Dedifferentiated amniotic fluid mesenchymal stem cell (primary cell): ENCODE results near the gene MRPL45.
A peak's percentile ranks its signal among the peaks of the same experiment; 100 is the strongest.
"Not testable (repeated sequence)": the region's sequence is repeated elsewhere in the genome, so short reads cannot be mapped to it uniquely, and the experiment has no call there.

ENCODE experiments used
- DNase-seq: peaks from one replicate; pipeline ENCODE4 v3.0.0-alpha.2; 2016; ENCODE audit errors: extremely low spot score

The MRPL45 gene

GRCh38 chr17:38296834-38297517 lies at the start of gene MRPL45:
Gene MRPL45 (plus strand): TSS chr17:38297168. CDS start chr17:38297184, 16 bp downstream.
- peak; percentile 94 for DNase-seq

DNA sequence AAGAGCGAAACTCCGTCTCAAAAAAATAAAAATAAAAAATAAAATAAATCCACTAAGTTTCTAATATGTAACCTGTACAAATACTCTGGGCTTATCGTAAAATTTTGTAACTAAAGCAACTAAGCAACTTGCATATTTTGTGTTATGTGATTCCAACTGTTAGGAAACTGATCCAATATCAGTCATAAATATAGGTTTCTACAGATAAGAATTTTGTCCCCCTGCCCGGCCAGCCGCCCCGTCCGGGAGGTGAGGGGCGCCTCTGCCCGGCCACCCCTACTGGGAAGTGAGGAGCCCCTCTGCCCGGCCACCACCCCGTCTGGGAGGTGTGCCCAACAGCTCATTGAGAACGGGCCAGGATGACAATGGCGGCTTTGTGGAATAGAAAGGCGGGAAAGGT lies 43.8 kb upstream of the MRPL45 start:
- DNase-seq = not testable (repeated sequence)

DNA sequence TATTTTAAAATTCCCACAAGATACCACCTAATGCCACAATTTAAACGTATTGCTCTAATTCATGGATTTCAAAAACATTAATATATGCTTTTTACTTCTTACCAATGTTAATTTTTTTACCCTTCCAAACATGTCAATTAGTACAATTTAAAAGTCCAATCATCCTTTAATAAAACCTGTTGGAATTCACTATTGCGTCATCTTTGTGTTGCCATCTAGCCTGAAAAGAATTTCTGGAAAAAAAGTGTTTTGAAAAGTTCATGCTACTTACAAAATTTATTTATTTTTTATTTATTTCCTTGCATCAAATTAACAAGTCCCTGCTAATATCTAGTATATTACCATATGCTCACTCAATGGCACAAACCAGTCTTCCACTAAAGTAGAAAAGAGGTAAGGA lies 42.6 kb upstream of the MRPL45 start:
- DNase-seq = not testable (repeated sequence)

DNA sequence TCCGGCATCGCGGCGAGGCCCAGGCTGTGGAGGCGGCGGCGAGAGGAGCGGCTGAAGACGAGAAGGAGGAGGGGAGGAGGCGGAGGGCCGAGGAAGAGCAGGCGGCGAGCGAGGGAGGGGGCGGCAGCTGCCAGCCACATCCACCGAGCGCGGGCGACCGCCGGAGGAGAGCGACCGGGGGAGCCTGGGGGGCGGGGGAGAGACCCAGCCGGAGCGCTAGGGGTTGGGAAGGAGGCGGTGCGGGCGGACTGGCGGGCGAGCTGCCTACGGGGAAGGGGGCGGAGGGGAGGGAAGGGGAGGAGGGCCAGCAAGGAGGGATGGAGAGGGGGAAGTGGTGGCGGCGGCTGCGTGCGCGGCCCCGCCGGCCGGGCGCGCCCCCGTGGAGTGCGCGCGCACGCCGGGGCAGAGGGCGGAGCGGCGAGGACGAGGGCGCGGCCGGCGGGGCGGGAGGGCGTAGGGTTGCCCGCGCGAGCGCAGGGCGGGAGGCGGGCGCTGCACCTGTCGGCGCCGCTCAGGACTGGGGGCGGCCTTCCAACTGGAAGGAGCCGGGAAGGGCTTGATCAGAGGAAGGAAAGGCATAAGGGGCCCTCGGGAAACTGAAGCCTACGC lies 39.9 kb upstream of the MRPL45 start:
- peak; percentile 48 for DNase-seq

DNA sequence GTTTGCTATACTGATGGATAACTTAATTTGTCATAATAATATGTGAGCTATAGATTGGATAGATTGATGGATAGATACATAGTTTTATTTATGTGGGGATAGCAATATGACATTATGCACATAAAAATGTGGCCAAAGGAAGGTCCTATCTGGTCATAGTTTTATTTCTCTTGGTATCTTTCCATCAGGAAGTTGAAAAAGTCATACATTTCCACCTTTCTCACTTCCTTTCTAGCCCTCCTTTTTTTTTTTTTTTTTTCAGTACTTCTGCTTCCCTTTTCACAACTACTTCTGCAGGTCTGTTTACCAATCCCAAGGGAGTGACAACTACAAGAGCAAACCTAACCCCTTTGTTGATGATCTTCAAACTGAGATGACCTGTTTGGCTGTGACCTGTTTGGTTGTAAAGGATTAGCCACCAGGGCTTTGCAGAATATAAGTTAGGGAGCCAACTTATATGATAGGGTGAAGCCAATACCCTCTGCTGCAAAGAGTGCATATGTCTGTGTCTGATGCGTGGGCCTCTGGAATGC lies 30.9 kb upstream of the MRPL45 start:
- DNase-seq = not testable (repeated sequence)

DNA sequence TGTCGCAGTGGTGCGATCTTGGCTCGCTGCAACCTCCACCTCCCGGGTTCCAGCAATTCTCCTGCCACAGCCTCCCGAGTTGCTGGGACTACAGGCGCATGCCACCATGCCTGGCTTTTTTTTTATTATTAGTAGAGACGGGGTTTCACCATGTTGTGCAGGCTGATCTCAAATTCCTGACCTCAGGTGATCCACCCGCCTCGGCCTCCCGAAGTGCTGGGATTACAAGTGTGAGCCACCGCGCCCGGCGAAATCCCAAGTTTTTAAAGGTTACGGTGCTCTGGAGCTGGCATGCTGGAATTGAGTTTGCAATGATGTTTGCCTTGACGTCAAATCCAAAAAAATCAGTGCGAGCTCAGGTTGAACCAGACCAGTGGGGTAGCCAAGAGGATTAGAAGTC lies 30.4 kb upstream of the MRPL45 start:
- not testable (repeated sequence) for DNase-seq

DNA sequence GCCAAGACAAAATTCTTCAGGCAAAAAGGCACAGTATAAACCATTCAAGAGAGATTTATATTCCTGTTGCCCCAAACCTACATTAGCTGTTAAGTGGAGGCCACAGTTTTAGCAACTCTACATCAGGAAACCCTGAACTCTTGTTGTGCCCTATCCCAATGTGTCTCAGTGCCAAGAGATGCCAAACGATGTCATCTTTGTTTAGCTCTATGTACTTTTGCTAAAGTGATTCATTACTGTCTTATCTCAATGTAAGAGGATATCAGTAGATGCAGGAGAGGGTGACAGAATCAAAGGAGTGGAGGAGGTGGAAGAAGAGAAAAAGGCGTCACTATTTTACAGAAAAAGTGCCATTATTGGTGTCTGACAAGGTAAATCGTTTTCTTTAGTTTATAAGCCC lies 28.8 kb upstream of the MRPL45 start:
- not testable (repeated sequence) for DNase-seq

DNA sequence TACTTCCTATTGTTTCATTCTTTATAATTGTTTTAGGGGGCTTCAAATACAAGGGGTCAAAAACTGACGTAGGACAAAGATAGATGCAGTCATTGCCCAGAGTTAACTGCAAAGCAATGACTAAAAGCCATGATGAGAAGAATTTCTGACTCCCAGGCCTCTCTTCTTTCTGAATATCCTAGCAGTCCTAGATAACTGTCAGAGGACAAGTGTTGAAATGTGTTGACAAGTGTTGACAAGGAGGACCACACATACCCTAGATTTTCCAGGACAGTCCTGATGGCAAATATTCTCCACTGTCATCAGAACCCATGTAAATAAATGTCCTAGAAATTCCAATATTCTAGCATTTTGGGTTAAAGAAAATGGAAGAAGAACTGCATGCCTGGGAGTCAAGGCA lies 27.9 kb upstream of the MRPL45 start:
- not testable (repeated sequence) for DNase-seq

GRCh38 chr17:38269552-38269951 lies 27.4 kb upstream of the MRPL45 start:
- not testable (repeated sequence) for DNase-seq

DNA sequence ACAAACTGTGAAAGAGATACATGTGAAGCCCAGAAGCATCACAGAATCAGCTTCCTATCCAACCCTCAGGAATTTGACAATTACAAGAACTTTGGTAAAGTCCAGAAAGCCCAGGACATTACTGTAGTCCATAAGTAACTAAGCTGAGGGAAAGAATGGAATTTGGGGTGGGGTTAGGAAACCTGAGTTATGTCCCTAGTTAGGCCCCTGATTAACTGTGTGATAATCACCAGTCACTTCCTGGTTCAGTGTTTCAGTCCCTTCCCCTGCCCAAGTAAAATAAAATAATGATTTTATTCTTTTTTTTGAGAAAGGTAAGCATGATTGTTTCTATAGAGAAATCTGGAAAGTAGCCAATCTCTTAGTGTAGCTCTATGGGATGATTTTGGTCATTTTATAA lies 11.0 kb upstream of the MRPL45 start:
- not testable (repeated sequence) for DNase-seq

- peak; percentile 52 for DNase-seq
Measured at GRCh38 chr17:38286501-38287091, 10.4 kb upstream of the MRPL45 start.

- peak; percentile 15 for DNase-seq
Measured at GRCh38 chr17:38288217-38288827, 8.6 kb upstream of the MRPL45 start.

DNA sequence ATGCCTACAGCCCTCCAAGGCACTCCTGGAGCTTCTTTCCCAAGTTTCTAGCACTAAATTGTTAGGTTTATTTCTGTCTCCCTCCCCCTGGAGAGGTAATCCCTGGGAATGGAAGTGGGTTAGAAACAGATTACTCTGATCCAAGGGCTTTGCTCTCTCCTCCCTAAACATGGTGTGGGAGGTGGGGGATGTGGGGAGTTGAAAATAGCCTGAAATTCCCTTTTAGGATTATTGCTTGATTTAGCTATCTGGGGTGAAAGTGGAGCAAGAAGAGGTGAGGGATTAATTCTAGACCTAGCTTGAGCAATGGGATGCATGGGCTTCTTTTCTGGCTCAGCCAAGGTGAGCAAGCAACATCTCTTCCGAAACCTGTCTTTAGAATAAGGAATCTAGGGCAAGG lies 7.2 kb upstream of the MRPL45 start:
- DNase-seq = not testable (repeated sequence)

DNA sequence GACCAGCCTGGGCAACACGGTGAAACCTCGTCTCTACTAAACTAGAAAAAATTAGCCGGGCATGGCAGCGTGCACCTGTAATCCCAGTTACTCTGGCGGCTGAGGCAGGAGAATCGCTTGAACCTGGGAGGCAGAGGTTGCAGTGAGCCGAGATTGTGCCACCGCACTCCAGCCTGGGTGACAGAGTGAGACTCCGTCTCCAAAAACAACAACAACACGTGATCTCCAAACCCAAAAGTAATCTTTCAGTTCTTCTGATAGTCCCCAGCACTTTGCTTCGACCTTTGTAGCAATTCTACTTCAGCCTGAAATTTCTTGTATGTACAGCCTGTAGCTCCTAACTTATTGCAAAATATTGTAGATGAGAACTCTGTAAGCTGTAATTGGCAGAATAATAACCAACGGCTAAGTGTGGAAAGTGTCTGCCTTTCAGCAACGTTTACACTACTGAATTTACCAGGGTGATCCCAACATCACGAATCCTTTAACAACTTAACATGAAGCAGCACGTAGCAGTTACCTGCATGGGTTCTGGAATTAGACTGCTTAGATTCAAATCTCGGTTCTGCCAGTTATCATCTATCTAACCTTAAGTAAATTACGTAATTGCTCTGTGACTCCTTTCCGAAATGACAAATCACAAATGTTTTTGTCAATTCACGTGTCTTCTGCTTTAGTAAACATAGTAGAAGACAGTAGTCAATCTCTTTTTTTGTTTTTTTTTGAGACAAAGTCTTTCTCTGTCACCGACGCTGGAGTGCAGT lies 1.2 kb upstream of the MRPL45 start:
- DNase-seq = not testable (repeated sequence)

DNA sequence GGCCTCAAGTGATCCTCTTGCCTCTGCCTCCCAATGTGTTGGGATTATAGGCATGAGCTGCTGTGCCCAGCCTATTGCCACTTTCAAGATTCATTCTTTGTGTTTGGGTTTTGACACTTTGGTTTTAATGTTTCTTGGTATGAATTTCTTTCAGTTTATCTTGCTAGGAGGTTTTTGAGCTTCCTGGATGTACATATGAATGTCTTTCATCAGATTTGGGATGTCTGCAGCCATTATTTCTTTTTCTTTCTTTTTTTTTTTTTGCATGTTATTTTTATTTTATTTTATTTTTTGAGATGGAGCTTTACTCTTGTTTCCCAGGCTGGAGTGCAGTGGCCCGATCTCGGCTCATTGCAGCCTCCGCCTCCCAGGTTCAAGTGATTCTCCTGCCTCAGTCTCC lies 18.5 kb downstream of the MRPL45 start:
- no peak for DNase-seq

- DNase-seq = no peak
Measured at GRCh38 chr17:38317081-38317480, 20.1 kb downstream of the MRPL45 start.

DNA sequence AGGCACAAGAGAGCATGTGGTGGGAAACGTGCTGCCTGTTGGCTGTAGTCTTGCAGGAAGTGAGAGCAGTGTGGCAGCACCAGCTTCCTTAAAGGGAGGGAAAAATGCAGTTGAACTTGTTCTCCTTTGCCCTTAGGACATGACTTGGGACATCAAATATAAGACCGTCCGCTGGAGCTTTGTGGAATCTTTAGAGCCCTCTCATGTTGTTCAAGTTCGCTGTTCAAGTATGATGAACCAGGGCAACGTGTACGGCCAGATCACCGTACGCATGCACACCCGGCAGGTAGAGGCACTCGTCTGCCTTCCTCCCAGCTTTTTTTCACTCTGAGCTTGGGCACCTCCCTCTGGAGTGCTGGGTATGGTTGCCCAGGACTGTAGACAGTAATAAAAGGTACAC lies 23.5 kb downstream of the MRPL45 start:
- DNase-seq = no peak

- no peak for DNase-seq
Measured at GRCh38 chr17:38322156-38322779, 25.3 kb downstream of the MRPL45 start.

DNA sequence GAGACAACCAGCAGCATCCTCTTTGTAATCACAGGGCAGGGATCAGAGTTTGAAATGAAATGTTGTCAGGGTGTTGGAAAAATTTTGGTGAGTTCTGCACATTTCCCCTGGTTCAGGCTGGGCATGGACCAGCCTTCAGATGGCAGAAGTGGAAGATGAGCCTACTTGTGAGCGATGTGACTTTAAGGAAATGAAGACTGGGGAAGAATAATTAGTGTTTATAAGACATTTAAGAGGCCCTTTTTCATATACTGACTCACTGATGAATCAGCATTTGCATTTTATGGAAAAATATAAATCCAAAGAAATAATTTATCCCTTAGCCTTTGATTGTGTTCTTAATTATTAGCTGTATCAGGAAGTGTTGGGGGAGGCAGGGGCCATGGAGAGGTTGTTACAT lies 25.9 kb downstream of the MRPL45 start:
- DNase-seq = no peak

GRCh38 chr17:38324141-38324697 lies 27.3 kb downstream of the MRPL45 start:
- DNase-seq = no peak

DNA sequence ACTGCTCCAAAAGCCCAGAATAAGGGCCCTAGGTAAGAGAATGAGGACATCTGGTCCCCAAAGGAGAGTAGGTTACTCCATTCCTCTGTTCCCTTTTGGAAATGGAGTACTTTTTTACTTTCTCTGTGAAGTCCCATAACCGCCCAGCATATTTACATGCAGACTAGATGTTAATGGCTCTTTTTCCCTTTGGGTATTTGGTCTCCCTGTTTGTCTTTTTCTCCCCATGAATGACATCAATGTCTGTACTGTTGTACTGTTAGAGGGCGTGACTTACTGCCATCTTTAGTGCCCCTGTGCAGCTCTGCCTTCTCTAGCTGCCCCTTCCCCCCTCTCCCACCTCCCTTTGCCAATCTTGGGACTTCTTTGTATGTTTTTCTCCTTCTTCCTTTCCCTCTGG lies 27.8 kb downstream of the MRPL45 start:
- DNase-seq = no peak
